MM.1S (cell line): ENCODE data around the gene QTRT2.

Experiments
- DNase-seq: peaks from one replicate; pipeline ENCODE4 v3.0.0-alpha.2; 2015
- H2AFZ ChIP-seq: fragments of 300-600 bp; sonication (generic); 2 replicates; pipeline ENCODE4 v1.6.0; 2016; ENCODE audit warnings: antibody characterized with exemption, low read length
- H3F3A ChIP-seq: fragments of 300-600 bp; sonication (generic); 2 replicates; pipeline ENCODE4 v1.6.1; 2016; ENCODE audit warnings: mild to moderate bottlenecking, antibody characterized with exemption, low read length, moderate library complexity, mixed read lengths; ENCODE audit not compliant: insufficient read depth
- H3K27ac ChIP-seq: fragments of 300-600 bp; sonication (generic); 2 replicates; pipeline ENCODE4 v1.5.1; 2016; ENCODE audit warnings: mild to moderate bottlenecking, low read length
- H3K27me3 ChIP-seq: fragments of 300-600 bp; sonication (generic); replicated peaks from 2 replicates; pipeline ENCODE4 v1.6.0; 2016; ENCODE audit warnings: low read length; ENCODE audit not compliant: insufficient read depth
- H3K36me3 ChIP-seq: fragments of 300-600 bp; sonication (generic); replicated peaks from 2 replicates; pipeline ENCODE4 v1.6.1; 2016; ENCODE audit warnings: mild to moderate bottlenecking, low read length, mixed read lengths; ENCODE audit not compliant: insufficient read depth
- H3K4me1 ChIP-seq: fragments of 300-600 bp; sonication (generic); 2 replicates; pipeline ENCODE4 v1.6.1; 2016; ENCODE audit warnings: low read length, mixed read lengths
- H3K4me2 ChIP-seq: fragments of 300-600 bp; sonication (generic); 2 replicates; pipeline ENCODE4 v1.6.0; 2016; ENCODE audit warnings: low read depth, low read length
- H3K4me3 ChIP-seq: fragments of 300-600 bp; sonication (generic); 2 replicates; pipeline ENCODE4 v1.5.1; 2016; ENCODE audit warnings: low read length, mixed read lengths
- H3K79me2 ChIP-seq: fragments of 300-600 bp; sonication (generic); 2 replicates; pipeline ENCODE4 v1.6.1; 2016; ENCODE audit warnings: mixed run types, low read length, mixed read lengths
- H3K9ac ChIP-seq: fragments of 300-600 bp; sonication (generic); 2 replicates; pipeline ENCODE4 v1.6.1; 2016; ENCODE audit warnings: low read length, mixed read lengths
- H3K9me2 ChIP-seq: fragments of 300-600 bp; sonication (generic); replicated peaks from 2 replicates; pipeline ENCODE4 v1.6.1; 2016; ENCODE audit warnings: mild to moderate bottlenecking, low read length, mixed read lengths; ENCODE audit not compliant: insufficient read depth
- H3K9me3 ChIP-seq: fragments of 300-600 bp; sonication (generic); replicated peaks from 2 replicates; pipeline ENCODE4 v1.6.1; 2016; ENCODE audit warnings: mild to moderate bottlenecking, low read length, mixed read lengths; ENCODE audit not compliant: insufficient read depth
- H4K20me1 ChIP-seq: fragments of 300-600 bp; sonication (generic); 2 replicates; pipeline ENCODE4 v1.6.1; 2016; ENCODE audit warnings: mild to moderate bottlenecking, low read length, moderate library complexity, mixed read lengths; ENCODE audit not compliant: insufficient read depth
- CTCF ChIP-seq: fragments of 300-600 bp; sonication (generic); IDR thresholded peaks from 2 replicates; pipeline ENCODE4 v1.5.1; 2016; ENCODE audit warnings: antibody characterized with exemption, low read length, mixed read lengths
- EZH2 ChIP-seq: fragments of 300-600 bp; sonication (generic); optimal IDR thresholded peaks from 2 replicates; pipeline ENCODE3; 2017; ENCODE audit warnings: low read depth, mild to moderate bottlenecking, antibody characterized with exemption, low read length, mixed read lengths
- EZH2phosphoT487 ChIP-seq: fragments of 300-600 bp; sonication (generic); IDR thresholded peaks from 2 replicates; pipeline ENCODE4 v1.6.1; 2018; ENCODE audit warnings: antibody characterized with exemption, low read length

The QTRT2 gene

GRCh38 chr3:114056130-114057010 is at the start of gene QTRT2, which contains the start of gene CCDC191:
TSS of gene QTRT2 (plus strand) at chr3:114056737. CDS start at chr3:114065258, 8,521 bp downstream.
TSS of gene CCDC191 (minus strand) at chr3:114056526. CDS start at chr3:114056466, 60 bp downstream.
- Histone ChIP-seq H3K4me1 (peaks cover 12% of the 10 kb centered on the region), H3K9ac (peak within 1 kb of the TSS; percentile 79), H3K4me3 (peak within 1 kb of the TSS; percentile 86), H3K9me3 (no peaks in the 10 kb centered on the region), H3K36me3 (no peaks in the 10 kb centered on the region), H2AFZ (peak within 1 kb of the TSS; percentile 91), H3K4me2 (peak within 1 kb of the TSS; percentile 79), H4K20me1 (no peaks in the 10 kb centered on the region), H3K27me3 (no peaks in the 10 kb centered on the region), H3K9me2 (no peaks in the 10 kb centered on the region), H3F3A (no peaks in the 10 kb centered on the region), H3K79me2 (peaks cover 47% of the 10 kb centered on the region), H3K27ac (peak within 1 kb of the TSS; percentile 62)
- TF ChIP-seq EZH2 (no peak), EZH2phosphoT487 (no peak), CTCF (no peak)
- peak; percentile 100 for DNase-seq

DNA sequence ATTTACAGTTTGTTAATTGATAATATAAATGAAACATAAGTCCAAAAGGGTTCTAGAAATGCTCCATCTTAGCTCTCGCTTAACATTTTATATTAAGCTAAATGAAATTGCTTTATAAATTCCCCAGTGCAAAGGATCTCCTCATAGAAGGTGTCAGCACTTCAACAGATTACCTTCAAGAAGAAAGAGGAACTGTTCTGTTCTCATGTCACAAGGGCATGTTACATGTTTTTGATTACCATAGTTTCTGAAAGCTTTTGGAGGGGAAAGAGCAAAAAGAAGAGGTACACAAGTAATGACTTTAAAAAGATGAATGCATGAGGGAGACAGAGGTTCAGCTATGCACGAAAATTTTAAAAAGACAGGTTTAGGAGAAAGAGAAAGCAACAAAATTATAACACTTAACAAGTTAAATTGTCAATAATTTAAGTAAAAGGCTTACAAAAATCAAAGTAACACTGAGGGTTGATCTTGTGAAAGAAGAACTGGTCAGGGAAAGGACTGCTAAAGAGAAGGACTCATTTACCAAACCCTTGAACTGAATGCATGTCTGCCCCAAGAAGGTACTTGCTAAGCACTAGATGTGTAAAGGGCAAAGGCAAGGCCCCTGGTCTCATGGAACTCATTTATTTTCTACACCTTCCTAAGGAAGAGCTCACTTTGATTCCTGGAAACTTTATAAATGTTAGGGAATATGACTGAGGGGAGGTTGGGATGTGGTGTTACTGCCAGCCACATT is 45.3 kb upstream of the QTRT2 start:
- Histone ChIP-seq H3K9ac (no peak overlapping the region), H3F3A (no peaks in the 10 kb centered on the region), H4K20me1 (no peaks in the 10 kb centered on the region), H2AFZ (no peak overlapping the region), H3K4me3 (no peak overlapping the region), H3K79me2 (no peaks in the 10 kb centered on the region), H3K36me3 (no peaks in the 10 kb centered on the region), H3K4me2 (no peak overlapping the region), H3K27ac (no peak overlapping the region), H3K9me3 (no peaks in the 10 kb centered on the region), H3K9me2 (no peaks in the 10 kb centered on the region), H3K27me3 (no peaks in the 10 kb centered on the region), H3K4me1 (no peaks in the 10 kb centered on the region)
- TF ChIP-seq EZH2 (no peak), EZH2phosphoT487 (no peak), CTCF (no peak)
- DNase-seq: no peak

GRCh38 chr3:114014211-114014610 is 42.3 kb upstream of the QTRT2 start:
- TF ChIP-seq EZH2 (no peak), EZH2phosphoT487 (no peak), CTCF (no peak)
- DNase-seq: no peak
- H3K4me2 ChIP-seq: no peak overlapping the region

More at GRCh38 chr3:114014211-114014610, 42.3 kb upstream of the QTRT2 start:
- no peak overlapping the region for H2AFZ ChIP-seq
- no peak overlapping the region for H3K4me3 ChIP-seq
- no peaks in the 10 kb centered on the region for H4K20me1 ChIP-seq
- no peaks in the 10 kb centered on the region for H3K79me2 ChIP-seq
- no peak overlapping the region for H3K27ac ChIP-seq
- no peaks in the 10 kb centered on the region for H3K36me3 ChIP-seq
- H3K9me3 ChIP-seq: no peaks in the 10 kb centered on the region
- no peaks in the 10 kb centered on the region for H3K9me2 ChIP-seq
- H3F3A ChIP-seq: no peaks in the 10 kb centered on the region
- no peaks in the 10 kb centered on the region for H3K4me1 ChIP-seq
- H3K27me3 ChIP-seq: no peaks in the 10 kb centered on the region
- H3K9ac ChIP-seq: no peak overlapping the region
